HG03439 (cell line): ENCODE results near the gene STAB2.

ENCODE experiments used
- ATAC-seq: cut with Tn5 transposase; IDR thresholded peaks from one replicate; pipeline ENCODE4 v1.9.1; 2021; ENCODE audit warnings: mild to moderate bottlenecking, moderate library complexity; ENCODE audit not compliant: unreplicated experiment

STAB2 gene

GRCh38 chr12:103586791-103587370, at the start of gene STAB2:
Gene STAB2 (plus strand): TSS chr12:103587273. CDS start chr12:103587477, 204 bp downstream.
- ATAC-seq, result no peak

- no peak for ATAC-seq
Observed at GRCh38 chr12:103538397-103538796, 48.7 kb upstream of the STAB2 start.

- no peak for ATAC-seq
Observed at GRCh38 chr12:103540319-103540718, 46.8 kb upstream of the STAB2 start.

- no peak for ATAC-seq
Observed at GRCh38 chr12:103542078-103542477, 45.0 kb upstream of the STAB2 start.

GRCh38 chr12:103546959-103547358, 40.1 kb upstream of the STAB2 start:
- no peak for ATAC-seq

GRCh38 chr12:103547376-103547775, 39.7 kb upstream of the STAB2 start:
- ATAC-seq, result no peak

GRCh38 chr12:103547929-103548328, 39.1 kb upstream of the STAB2 start:
- no peak for ATAC-seq

GRCh38 chr12:103548622-103549601, 38.2 kb upstream of the STAB2 start:
- ATAC-seq, result peak; percentile 71

- ATAC-seq, result no peak
Observed at GRCh38 chr12:103556890-103557627, 30.0 kb upstream of the STAB2 start.

GRCh38 chr12:103557628-103558010, 29.5 kb upstream of the STAB2 start:
- ATAC-seq, result no peak

GRCh38 chr12:103558879-103559278, 28.2 kb upstream of the STAB2 start:
- ATAC-seq, result no peak

- no peak for ATAC-seq
Observed at GRCh38 chr12:103560604-103561101, 26.4 kb upstream of the STAB2 start.

- no peak for ATAC-seq
Observed at GRCh38 chr12:103561174-103561573, 25.9 kb upstream of the STAB2 start.

- no peak for ATAC-seq
Observed at GRCh38 chr12:103566398-103566797, 20.7 kb upstream of the STAB2 start.

- no peak for ATAC-seq
Observed at GRCh38 chr12:103569278-103569677, 17.8 kb upstream of the STAB2 start.

- no peak for ATAC-seq
Observed at GRCh38 chr12:103571286-103571685, 15.8 kb upstream of the STAB2 start.

- no peak for ATAC-seq
Observed at GRCh38 chr12:103572312-103573045, 14.6 kb upstream of the STAB2 start.

- no peak for ATAC-seq
Observed at GRCh38 chr12:103573185-103573584, 13.9 kb upstream of the STAB2 start.

- no peak for ATAC-seq
Observed at GRCh38 chr12:103578926-103579325, 8.1 kb upstream of the STAB2 start.

- no peak for ATAC-seq
Observed at GRCh38 chr12:103580026-103580425, 7.0 kb upstream of the STAB2 start.

GRCh38 chr12:103583008-103583407, 4.1 kb upstream of the STAB2 start:
- ATAC-seq, result no peak
